GM15510 (cell line): ENCODE measurements around the gene MMAB.

Source experiments
- POLR2A ChIP-seq: IDR thresholded peaks from 3 replicates; pipeline ENCODE4 v1.6.1; 2011; ENCODE audit warnings: borderline replicate concordance; ENCODE audit not compliant: insufficient read length; ENCODE audit errors: extremely low read depth

The MMAB gene

DNA sequence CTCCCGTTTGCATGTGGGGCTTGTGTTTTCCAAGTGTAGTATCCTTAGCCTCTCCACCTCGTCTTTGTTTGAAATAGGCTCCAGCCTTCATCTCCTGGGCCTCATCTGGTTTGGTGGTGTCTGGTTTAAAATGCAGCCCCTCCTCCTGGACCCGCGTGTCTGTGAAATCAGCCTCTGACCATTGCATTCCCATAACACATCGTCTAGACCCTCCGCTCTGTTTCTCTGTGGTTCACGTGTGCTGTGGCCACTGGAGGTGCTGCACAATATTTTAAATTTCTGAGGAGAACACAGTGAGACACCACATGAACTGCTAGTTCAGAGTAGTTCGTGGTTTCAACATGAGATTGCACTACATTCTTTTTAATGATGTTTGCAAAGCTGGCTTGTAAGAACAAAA is 60.3 kb downstream of the MMAB start:
- no peak for TF ChIP-seq POLR2A

DNA sequence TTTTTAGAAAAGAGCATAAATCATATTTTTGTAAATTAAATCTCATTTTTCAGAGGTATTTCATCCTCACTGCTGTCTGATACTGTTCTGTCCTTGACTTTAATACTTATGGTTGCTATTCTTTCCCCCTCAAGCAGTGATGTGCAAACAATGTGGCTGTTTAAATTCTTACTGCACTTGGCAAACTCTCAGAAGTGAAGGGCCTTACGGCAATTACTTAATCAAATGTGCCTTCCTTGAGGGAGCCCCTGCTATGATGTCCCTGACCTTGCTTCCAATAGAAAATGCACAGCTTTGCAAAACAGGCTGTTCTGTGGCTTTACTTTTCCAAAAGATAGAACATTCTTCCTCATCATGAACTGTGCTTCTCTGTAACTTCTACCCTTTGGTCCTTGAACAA is 60.7 kb downstream of the MMAB start:
- TF ChIP-seq POLR2A = no peak

DNA sequence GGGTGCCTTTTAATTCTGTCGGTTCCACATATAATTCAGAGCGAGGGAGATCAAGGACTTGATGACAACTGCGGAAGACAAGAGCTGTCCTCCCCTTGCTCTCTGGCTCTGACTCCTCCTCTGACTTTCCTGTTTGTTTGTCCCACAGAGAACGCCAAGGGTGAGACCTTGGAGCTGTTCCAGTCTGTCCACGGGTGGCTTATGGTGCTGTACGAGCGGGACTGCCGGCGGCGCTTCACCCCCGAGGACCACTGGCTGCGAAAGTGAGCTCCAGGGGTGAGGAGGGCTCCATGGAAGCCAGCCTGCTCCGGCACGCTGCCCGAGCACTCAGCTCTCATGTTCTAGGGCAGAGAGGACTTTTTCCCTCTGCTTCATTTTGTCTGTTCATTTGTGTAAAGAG is 63.1 kb downstream of the MMAB start:
- no peak for TF ChIP-seq POLR2A

DNA sequence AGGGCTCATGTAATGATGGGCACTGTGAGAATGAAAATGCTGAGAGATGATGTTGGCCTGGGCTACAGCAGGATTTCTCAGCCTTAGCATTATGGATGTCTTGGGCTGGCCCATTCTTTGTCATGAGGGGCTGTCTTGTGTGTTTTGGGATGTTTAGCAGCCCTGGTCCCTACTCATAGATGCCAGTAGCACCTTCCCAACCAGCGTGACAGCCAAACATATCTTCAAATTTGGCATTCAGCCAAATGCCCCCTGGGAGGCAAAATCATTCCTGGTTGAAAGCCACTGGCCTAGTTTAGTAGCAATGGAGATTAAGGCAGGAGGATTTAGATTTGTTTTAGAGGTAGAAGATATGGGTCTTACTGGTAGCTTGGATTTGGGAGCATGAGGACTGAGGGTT is 69.2 kb downstream of the MMAB start:
- TF ChIP-seq POLR2A = no peak
